K562 (cell line): ENCODE results near the gene FANK1.

Source experiments
- CREB3 ChIP-seq: fragments of 450-650 bp; conservative IDR thresholded peaks from 2 replicates; pipeline ENCODE4 v1.6.1; 2016; ENCODE audit warnings: missing genetic modification characterization, low read depth, mild to moderate bottlenecking, missing compliant biosample characterization, moderate library complexity
- EZH2 ChIP-seq: IDR thresholded peaks from 2 replicates; pipeline ENCODE4 v1.6.1; 2012; ENCODE audit warnings: low read depth, mild to moderate bottlenecking, inconsistent platforms, low read length, borderline replicate concordance
- JUN ChIP-seq, 2 experiments: sonication (generic) in 1 of 2; formaldehyde crosslinking in 1 of 2; IDR thresholded peaks; 2 replicates each; pipeline versions ENCODE4 v1.6.1 to v1.8.0; 2012 to 2022; ENCODE audit warnings: borderline replicate concordance in 2 of 2, mild to moderate bottlenecking in 2 of 2, improper control_type of control experiment in 1 of 2, low read depth in 1 of 2, low read length in 1 of 2, missing genetic modification reagents in 1 of 2
- JUNB ChIP-seq: fragments of 450-650 bp; formaldehyde crosslinking; conservative IDR thresholded peaks from 2 replicates; pipeline ENCODE4 v1.4.0; 2020; ENCODE audit warnings: mild to moderate bottlenecking
- POLR2A ChIP-seq: fragments of 450-650 bp; conservative IDR thresholded peaks from 2 replicates; pipeline ENCODE4 v1.6.1; 2016
- ZFX ChIP-seq: sonication (generic); formaldehyde crosslinking; IDR thresholded peaks from 2 replicates; pipeline ENCODE4 v1.8.0; 2022; ENCODE audit warnings: mild to moderate bottlenecking, missing genetic modification reagents, moderate library complexity
- ZNF79 ChIP-seq: fragments of 250-450 bp; sonication (Bioruptor Pico); IDR thresholded peaks from 2 replicates; pipeline ENCODE4 v1.4.0; 2020; ENCODE audit warnings: low read depth, mild to moderate bottlenecking, moderate library complexity
- TF ChIP-seq, protein P1 (sequence below): sonication (generic); formaldehyde crosslinking; IDR thresholded peaks from 2 replicates; pipeline ENCODE4 v1.9.0; 2022; ENCODE audit warnings: mild to moderate bottlenecking, missing genetic modification reagents

- TF ChIP-seq ZNF79 (CRISPR knock-in tag) (no peak), JUN (IDR thresholded peaks at IDR 0.05; ENCODE audit: borderline replicate concordance, low read depth, low read length) (no peak), JUN (CRISPR knock-in tag; IDR thresholded peaks at IDR 0.05; ENCODE audit: borderline replicate concordance) (no peak), POLR2A (no peak), CREB3 (tag) (no peak), ZFX (CRISPR knock-in tag) (no peak), EZH2 (no peak), JUNB (no peak)
- TF ChIP-seq, protein P1, sequence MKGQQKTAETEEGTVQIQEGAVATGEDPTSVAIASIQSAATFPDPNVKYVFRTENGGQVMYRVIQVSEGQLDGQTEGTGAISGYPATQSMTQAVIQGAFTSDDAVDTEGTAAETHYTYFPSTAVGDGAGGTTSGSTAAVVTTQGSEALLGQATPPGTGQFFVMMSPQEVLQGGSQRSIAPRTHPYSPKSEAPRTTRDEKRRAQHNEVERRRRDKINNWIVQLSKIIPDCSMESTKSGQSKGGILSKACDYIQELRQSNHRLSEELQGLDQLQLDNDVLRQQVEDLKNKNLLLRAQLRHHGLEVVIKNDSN: no peak
These were observed 144.8 kb downstream of the FANK1 start for GRCh38 chr10:126041117-126041516.
